22Rv1 (cell line): ENCODE data around the gene WDR90.

ENCODE experiments used
- CTCF ChIP-seq: fragments of 450-650 bp; IDR thresholded peaks from 2 replicates; pipeline ENCODE4 v1.5.1; 2017; ENCODE audit warnings: mild to moderate bottlenecking
- ZFX ChIP-seq: fragments of 450-650 bp; IDR thresholded peaks from 2 replicates; pipeline ENCODE4 v1.6.1; 2017; ENCODE audit warnings: antibody characterized with exemption, borderline replicate concordance

DNA sequence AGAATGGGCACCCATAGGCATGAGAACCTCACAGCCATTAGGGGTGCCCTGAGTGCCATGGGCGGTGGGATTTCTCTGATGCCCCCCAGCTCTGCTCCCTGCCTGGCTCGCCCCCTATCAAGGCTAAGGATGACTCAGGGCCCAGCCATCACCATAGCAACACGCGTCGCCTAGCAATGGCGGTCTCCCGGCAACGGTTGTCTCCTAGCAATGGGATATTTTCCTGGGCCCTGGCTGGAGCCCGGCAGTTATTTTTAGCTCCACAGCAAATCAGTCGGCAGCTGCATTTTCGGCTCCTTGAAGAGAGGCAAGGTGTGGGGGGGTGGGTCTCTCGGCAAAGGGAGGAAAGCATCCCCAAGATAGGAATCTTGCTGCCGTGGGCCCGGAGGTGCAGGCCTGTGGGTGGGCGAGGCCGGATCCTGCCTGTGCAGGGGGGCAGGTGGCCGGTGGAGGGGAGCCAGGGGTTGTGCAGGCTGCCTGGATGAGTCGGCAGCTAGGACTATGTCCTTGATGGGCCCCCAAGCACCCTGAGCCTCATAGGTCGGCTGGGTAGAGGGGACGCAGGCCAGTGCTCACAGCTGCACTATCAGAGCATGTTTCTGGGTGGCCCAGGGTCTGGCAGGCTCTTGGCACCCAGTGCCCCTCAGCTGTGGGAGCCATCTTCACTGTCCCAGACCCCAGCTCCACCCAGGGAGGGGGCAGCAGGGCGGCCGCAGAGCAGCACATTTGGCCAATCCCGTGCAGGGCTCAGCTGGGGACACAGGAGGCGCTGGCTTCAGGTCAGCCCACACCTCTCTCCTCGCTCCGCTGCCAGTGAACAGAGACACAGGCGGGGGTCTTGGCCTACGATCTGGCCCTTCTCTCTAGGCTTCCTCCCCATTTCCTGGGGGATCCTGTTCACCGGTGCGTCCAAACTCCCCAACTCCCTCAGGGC is 60.7 kb downstream of the WDR90 start:
- TF ChIP-seq CTCF: no peak
- TF ChIP-seq ZFX: no peak
